ENCODE results near the gene CYB5RL. TPM values are rescaled to one million over a fixed set of nuclear protein-coding genes. Genes with fewer than 3 reads are reported as not detected.

Gene CYB5RL
- polyA plus RNA-seq, 1 donor (not counting 4 experiments of a cell fraction or from before 2014, with no cell fraction given): 1.3 TPM

GRCh38 chr1:54240741-54241335, 41.0 kb upstream of the CYB5RL start:
- H3K79me2 ChIP-seq (ENCODE audit: control insufficient read depth, insufficient read depth, low read length): no peaks in the 10 kb centered on the region
- H3K9ac ChIP-seq (ENCODE audit: control insufficient read depth, extremely low read depth, insufficient read depth, low read length): no peak overlapping the region
- no peak for FAIRE-seq
- peaks cover 0 to 4% of the 10 kb centered on the region in 2 experiments for H3K36me3 ChIP-seq (ENCODE audit: control insufficient read depth in 2 of 2, extremely low read depth in 1 of 2, insufficient read depth in 2 of 2, low read length in 2 of 2)
- H3K9me3 ChIP-seq (ENCODE audit: control insufficient read depth, low read depth, low read length): no peaks in the 10 kb centered on the region
- H3K27ac ChIP-seq (ENCODE audit: control insufficient read depth, insufficient read depth, low read length): no peak overlapping the region
- no peaks in the 10 kb centered on the region for H4K20me1 ChIP-seq (ENCODE audit: control insufficient read depth, extremely low read depth, insufficient read depth, low read length)
- H3K27me3 ChIP-seq (ENCODE audit: control insufficient read depth, extremely low read depth, insufficient read depth, low read length): no peaks in the 10 kb centered on the region
- H3K9me1 ChIP-seq (ENCODE audit: control insufficient read depth, extremely low read depth, insufficient read depth, low read length): no peaks in the 10 kb centered on the region
- H3K4me3 ChIP-seq (ENCODE audit: control insufficient read depth in 2 of 3, extremely low read depth in 1 of 3, insufficient read depth in 2 of 3, low read depth in 1 of 3, low read length in 3 of 3): no peak overlapping the region
- dilution Hi-C loops (cut with MboI; ENCODE audit: extremely low pct_ligation_motif_present, low sequenced_read_pairs): no loop called here
- TF ChIP-seq EZH2 (IDR thresholded peaks at IDR 0.05; ENCODE audit: low read length): no peak
- TF ChIP-seq CTCF (optimal IDR thresholded peaks at IDR 0.05 in 1 of 3, IDR thresholded peaks at IDR 0.05 in 1 of 3, conservative IDR thresholded peaks at IDR 0.05 in 1 of 3; ENCODE audit: extremely low read depth in 1 of 3, insufficient read depth in 2 of 3, low read length in 3 of 3): no peak
- no peak overlapping the region for H3K4me2 ChIP-seq (ENCODE audit: control insufficient read depth, extremely low read depth, insufficient read depth, low read depth, low read length)
- H3K4me1 ChIP-seq (ENCODE audit: control insufficient read depth, extremely low read depth, insufficient read depth, low read length): no peaks in the 10 kb centered on the region
- no peak overlapping the region for H2AFZ ChIP-seq (ENCODE audit: control insufficient read depth, low read length)
- no peak for DNase-seq (ENCODE audit: low read depth, low spot score)

GRCh38 chr1:54239631-54240031, 39.8 kb upstream of the CYB5RL start:
- Histone ChIP-seq H3K4me1 (ENCODE audit: control insufficient read depth, extremely low read depth, insufficient read depth, low read length) (no peaks in the 10 kb centered on the region), H3K9ac (ENCODE audit: control insufficient read depth, extremely low read depth, insufficient read depth, low read length) (no peak overlapping the region), H4K20me1 (ENCODE audit: control insufficient read depth, extremely low read depth, insufficient read depth, low read length) (no peaks in the 10 kb centered on the region), H3K27me3 (ENCODE audit: control insufficient read depth, extremely low read depth, insufficient read depth, low read length) (no peaks in the 10 kb centered on the region), H3K36me3 (ENCODE audit: control insufficient read depth in 2 of 2, extremely low read depth in 1 of 2, insufficient read depth in 2 of 2, low read length in 2 of 2) (peaks cover 0 to 3% of the 10 kb centered on the region in 2 experiments), H3K4me3 (ENCODE audit: control insufficient read depth in 2 of 3, extremely low read depth in 1 of 3, insufficient read depth in 2 of 3, low read depth in 1 of 3, low read length in 3 of 3) (no peak overlapping the region), H3K9me3 (ENCODE audit: control insufficient read depth, low read depth, low read length) (no peaks in the 10 kb centered on the region), H3K27ac (ENCODE audit: control insufficient read depth, insufficient read depth, low read length) (no peak overlapping the region), H2AFZ (ENCODE audit: control insufficient read depth, low read length) (no peak overlapping the region), H3K4me2 (ENCODE audit: control insufficient read depth, extremely low read depth, insufficient read depth, low read depth, low read length) (no peak overlapping the region), H3K9me1 (ENCODE audit: control insufficient read depth, extremely low read depth, insufficient read depth, low read length) (no peaks in the 10 kb centered on the region), H3K79me2 (ENCODE audit: control insufficient read depth, insufficient read depth, low read length) (no peaks in the 10 kb centered on the region)
- FAIRE-seq: no peak
- TF ChIP-seq EZH2 (IDR thresholded peaks at IDR 0.05; ENCODE audit: low read length) (no peak), CTCF (optimal IDR thresholded peaks at IDR 0.05 in 1 of 3, IDR thresholded peaks at IDR 0.05 in 1 of 3, conservative IDR thresholded peaks at IDR 0.05 in 1 of 3; ENCODE audit: extremely low read depth in 1 of 3, insufficient read depth in 2 of 3, low read length in 3 of 3) (no peak)
- no peak for DNase-seq (ENCODE audit: low read depth, low spot score)
- dilution Hi-C loops (cut with MboI; ENCODE audit: extremely low pct_ligation_motif_present, low sequenced_read_pairs): no loop called here
